Neural cell (in vitro differentiated cells): ENCODE results near the gene PAWR. TPM values are rescaled to one million over a fixed set of nuclear protein-coding genes. Genes with fewer than 3 reads are reported as not detected.

Experiments used
- H2AFZ ChIP-seq: fragments of 200-600, 300-800 bp; sonication (generic), shearing (Covaris generic); 2 replicates; pipeline ENCODE4 v1.6.0; 2014; ENCODE audit warnings: low read depth, mild to moderate bottlenecking, antibody characterized with exemption, low read length, moderate library complexity
- H3F3A ChIP-seq: fragments of 200-600 bp; shearing (Covaris generic); 2 replicates; pipeline ENCODE4 v1.6.1; 2016; ENCODE audit warnings: mild to moderate bottlenecking, moderate library complexity, mixed read lengths, antibody characterized with exemption, low read length; ENCODE audit not compliant: insufficient read depth, poor library complexity, severe bottlenecking
- H3K27ac ChIP-seq: fragments of 200-600, 300-800 bp; sonication (generic), shearing (Covaris generic); 2 replicates; pipeline ENCODE4 v1.5.1; 2014; ENCODE audit warnings: mild to moderate bottlenecking, low read length, moderate library complexity
- H3K27me3 ChIP-seq: fragments of 300-800, 200-600 bp; sonication (generic), shearing (Covaris generic); 2 replicates; pipeline ENCODE4 v1.6.0; 2014; ENCODE audit warnings: mild to moderate bottlenecking, low read depth, low read length, moderate library complexity; ENCODE audit not compliant: insufficient read depth
- H3K36me3 ChIP-seq: fragments of 300-800, 200-600 bp; sonication (generic), shearing (Covaris generic); 2 replicates; pipeline ENCODE4 v1.5.1; 2014; ENCODE audit warnings: mild to moderate bottlenecking, antibody characterized with exemption, low read length, moderate library complexity; ENCODE audit not compliant: insufficient read depth
- H3K4me2 ChIP-seq: fragments of 300-800, 200-600 bp; sonication (generic), shearing (Covaris generic); 2 replicates; pipeline ENCODE4 v1.6.0; 2014; ENCODE audit warnings: mild to moderate bottlenecking, low read length
- H3K4me3 ChIP-seq: fragments of 300-800, 200-600 bp; sonication (generic), shearing (Covaris generic); 2 replicates; pipeline ENCODE4 v1.5.1; 2014; ENCODE audit warnings: mild to moderate bottlenecking, low read length, moderate library complexity
- H3K79me2 ChIP-seq: fragments of 200-600 bp; shearing (Covaris generic); replicated peaks from 2 replicates; pipeline ENCODE4 v1.6.0; 2014; ENCODE audit warnings: mild to moderate bottlenecking, low read length, moderate library complexity; ENCODE audit not compliant: insufficient read depth
- H3K9ac ChIP-seq: fragments of 300-800, 200-600 bp; sonication (generic), shearing (Covaris generic); 2 replicates; pipeline ENCODE4 v1.6.1; 2016; ENCODE audit warnings: mild to moderate bottlenecking, low read length, mixed read lengths
- H3K9me2 ChIP-seq: fragments of 200-600 bp; shearing (Covaris generic); 2 replicates; pipeline ENCODE4 v1.6.1; 2016; ENCODE audit warnings: mild to moderate bottlenecking, low read length, mixed read lengths; ENCODE audit not compliant: insufficient read depth
- H3K9me3 ChIP-seq: fragments of 200-600, 300-800 bp; sonication (generic), shearing (Covaris generic); 2 replicates; pipeline ENCODE4 v1.6.1; 2016; ENCODE audit warnings: mild to moderate bottlenecking, mixed run types, low read length, moderate library complexity, mixed read lengths
- H4K20me1 ChIP-seq: fragments of 200-600 bp; shearing (Covaris generic); 2 replicates; pipeline ENCODE4 v1.6.1; 2016; ENCODE audit warnings: mild to moderate bottlenecking, mixed run types; ENCODE audit not compliant: insufficient read depth
- EP300 ChIP-seq: fragments of 450-650 bp; conservative IDR thresholded peaks from 2 replicates; pipeline ENCODE4 v1.6.1; 2014; ENCODE audit warnings: antibody characterized with exemption, mild to moderate bottlenecking, moderate library complexity; ENCODE audit not compliant: poor library complexity, severe bottlenecking
- EZH2 ChIP-seq: fragments of 200-600, 300-800 bp; shearing (Covaris generic), sonication (generic); IDR thresholded peaks from 2 replicates; pipeline ENCODE4 v1.6.1; 2014; ENCODE audit warnings: antibody characterized with exemption, low read length, borderline replicate concordance, mild to moderate bottlenecking; ENCODE audit not compliant: insufficient read depth, poor library complexity, severe bottlenecking
- MXI1 ChIP-seq: fragments of 450-650 bp; conservative IDR thresholded peaks from 2 replicates; pipeline ENCODE4 v1.6.1; 2014; ENCODE audit warnings: antibody characterized with exemption, mild to moderate bottlenecking; ENCODE audit not compliant: poor library complexity, severe bottlenecking
- POLR2AphosphoS5 ChIP-seq: IDR thresholded peaks from 2 replicates; pipeline ENCODE4 v1.6.1; 2012
- RAD21 ChIP-seq: fragments of 450-650 bp; conservative IDR thresholded peaks from 2 replicates; pipeline ENCODE4 v1.6.1; 2014; ENCODE audit warnings: antibody characterized with exemption, mild to moderate bottlenecking, moderate library complexity
- SMC3 ChIP-seq: fragments of 450-650 bp; conservative IDR thresholded peaks from 2 replicates; pipeline ENCODE4 v1.6.1; 2014; ENCODE audit warnings: antibody characterized with exemption, mild to moderate bottlenecking, moderate library complexity; ENCODE audit not compliant: poor library complexity
- TAF1 ChIP-seq: IDR thresholded peaks from 2 replicates; pipeline ENCODE4 v1.6.1; 2012; ENCODE audit warnings: low read depth
- polyA minus RNA-seq: library from RNA; depleted of rRNA, polyadenylated mRNA; stranded (reverse); fragments of >200 nt; gene quantifications from 2 replicates; pipeline ENCODE4 v1.2.3, GENCODE V29; 2014
- polyA plus RNA-seq: library from polyadenylated mRNA; depleted of rRNA; stranded (reverse); fragments of >200 nt; gene quantifications from 2 replicates; pipeline ENCODE4 v1.2.3, GENCODE V29; 2014
- TF ChIP-seq, protein P1 (sequence below): IDR thresholded peaks from 2 replicates; pipeline ENCODE4 v1.6.1; 2012; ENCODE audit warnings: borderline replicate concordance
- TF ChIP-seq, protein P2 (sequence below): fragments of 450-650 bp; IDR thresholded peaks from 2 replicates; pipeline ENCODE4 v1.5.1; 2014; ENCODE audit warnings: antibody characterized with exemption, mild to moderate bottlenecking, moderate library complexity; ENCODE audit not compliant: poor library complexity, severe bottlenecking

PAWR gene, protein sequence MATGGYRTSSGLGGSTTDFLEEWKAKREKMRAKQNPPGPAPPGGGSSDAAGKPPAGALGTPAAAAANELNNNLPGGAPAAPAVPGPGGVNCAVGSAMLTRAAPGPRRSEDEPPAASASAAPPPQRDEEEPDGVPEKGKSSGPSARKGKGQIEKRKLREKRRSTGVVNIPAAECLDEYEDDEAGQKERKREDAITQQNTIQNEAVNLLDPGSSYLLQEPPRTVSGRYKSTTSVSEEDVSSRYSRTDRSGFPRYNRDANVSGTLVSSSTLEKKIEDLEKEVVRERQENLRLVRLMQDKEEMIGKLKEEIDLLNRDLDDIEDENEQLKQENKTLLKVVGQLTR
- 5.8 and 13.4 TPM in 2 replicates for polyA plus RNA-seq
- 13.9 and 14.2 TPM in 2 replicates for polyA minus RNA-seq

DNA sequence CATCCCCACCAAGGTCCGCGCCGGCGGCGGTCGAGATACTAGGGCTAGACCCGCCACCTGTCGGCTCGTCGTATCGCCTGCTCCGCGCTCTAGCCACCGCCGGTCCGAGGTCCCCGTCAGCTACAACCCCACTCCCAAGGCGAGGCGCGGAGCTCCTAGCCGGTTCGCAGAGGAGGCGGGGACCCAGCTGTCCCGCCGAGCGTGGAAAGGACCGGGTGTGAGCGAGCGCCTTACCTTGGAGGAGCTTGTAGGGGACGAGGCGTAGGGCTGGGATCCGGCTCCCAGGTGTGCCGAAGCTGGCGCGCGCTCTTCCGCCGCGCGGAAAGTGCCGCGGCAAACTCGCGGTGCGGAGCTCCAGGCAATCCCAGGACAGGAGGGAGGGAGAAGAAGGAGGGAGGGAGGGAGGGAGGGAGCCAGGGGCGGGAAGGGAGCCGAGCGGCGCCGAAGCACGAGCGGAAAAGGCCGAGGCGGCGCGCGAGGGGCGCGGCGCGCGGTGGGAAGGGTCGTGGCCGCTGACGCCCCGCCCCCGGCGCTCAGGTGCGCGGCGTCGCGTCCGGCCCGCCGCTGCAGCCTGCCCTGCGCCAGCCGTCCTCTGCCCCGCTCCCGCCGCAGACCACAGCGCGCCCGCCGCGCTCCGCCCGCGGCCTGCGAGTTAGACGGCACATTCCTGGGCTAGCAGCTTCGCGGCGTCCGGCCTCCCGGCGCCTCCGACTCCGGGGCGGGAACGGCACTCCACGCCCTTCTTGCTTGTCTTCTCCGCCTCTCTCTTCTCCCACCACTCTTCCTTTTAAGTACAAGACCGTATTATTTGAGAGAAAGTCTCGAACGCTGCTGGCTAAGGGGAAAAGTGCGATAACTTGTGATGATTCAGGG lies at the start of gene PAWR:
PAWR (minus strand) TSS at position 327 of the 873 bp plus-strand sequence. CDS start 720 bp downstream, outside the sequence.
- peaks cover 21% of the 10 kb centered on the region for H3K79me2 ChIP-seq

DNA sequence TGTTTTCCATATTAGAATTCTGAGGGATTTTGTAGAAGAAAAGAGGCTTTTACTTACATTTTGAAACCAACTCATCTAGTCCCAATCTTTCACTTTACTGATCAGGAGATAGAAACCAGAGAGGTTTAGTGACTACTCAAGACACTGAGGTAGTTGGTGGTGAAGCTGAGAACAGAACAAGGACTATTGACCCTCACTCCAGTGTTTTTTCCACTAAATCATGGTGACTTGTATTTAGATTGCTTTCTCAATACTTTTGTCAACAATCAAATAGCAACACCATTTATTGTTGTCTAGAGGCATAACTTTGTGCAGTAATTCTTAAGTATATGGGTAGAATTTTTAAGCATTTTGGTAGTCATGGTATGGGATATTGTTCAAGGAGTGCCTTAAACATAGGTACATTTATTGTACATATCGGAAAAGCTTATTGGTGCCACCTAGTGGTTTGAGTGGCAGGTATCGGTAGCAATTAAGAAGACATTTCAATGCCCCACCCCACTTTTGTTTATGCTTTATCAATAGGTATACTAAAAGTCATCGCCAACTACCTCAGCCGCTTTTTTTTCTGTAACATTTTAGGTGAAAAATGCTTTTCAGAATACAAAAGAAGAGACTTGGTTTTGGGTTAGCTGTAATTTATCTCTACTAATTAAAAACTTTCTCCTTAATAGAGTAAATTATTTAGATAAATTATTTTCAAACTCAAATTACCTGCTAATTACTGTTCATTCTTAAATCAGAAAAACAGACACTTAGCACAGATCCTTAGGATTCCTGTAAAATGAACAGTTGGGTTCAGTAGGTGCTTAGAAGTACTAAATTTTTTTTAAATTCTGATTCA lies 47.3 kb upstream of the PAWR start:
- Histone ChIP-seq H3K4me2 (no peak overlapping the region), H3K27ac (no peak overlapping the region), H3K4me3 (no peak overlapping the region), H3K9me2 (no peaks in the 10 kb centered on the region), H3K9ac (no peak overlapping the region), H3K79me2 (no peaks in the 10 kb centered on the region), H3F3A (no peaks in the 10 kb centered on the region), H3K36me3 (no peaks in the 10 kb centered on the region), H4K20me1 (no peaks in the 10 kb centered on the region), H3K9me3 (no peaks in the 10 kb centered on the region), H2AFZ (no peak overlapping the region), H3K27me3 (no peaks in the 10 kb centered on the region)
- TF ChIP-seq TAF1 (no peak), SMC3 (peak; percentile 75), POLR2AphosphoS5 (no peak), EZH2 (no peak), MXI1 (no peak), RAD21 (peak; percentile 65), EP300 (no peak)
- TF ChIP-seq, protein P1, sequence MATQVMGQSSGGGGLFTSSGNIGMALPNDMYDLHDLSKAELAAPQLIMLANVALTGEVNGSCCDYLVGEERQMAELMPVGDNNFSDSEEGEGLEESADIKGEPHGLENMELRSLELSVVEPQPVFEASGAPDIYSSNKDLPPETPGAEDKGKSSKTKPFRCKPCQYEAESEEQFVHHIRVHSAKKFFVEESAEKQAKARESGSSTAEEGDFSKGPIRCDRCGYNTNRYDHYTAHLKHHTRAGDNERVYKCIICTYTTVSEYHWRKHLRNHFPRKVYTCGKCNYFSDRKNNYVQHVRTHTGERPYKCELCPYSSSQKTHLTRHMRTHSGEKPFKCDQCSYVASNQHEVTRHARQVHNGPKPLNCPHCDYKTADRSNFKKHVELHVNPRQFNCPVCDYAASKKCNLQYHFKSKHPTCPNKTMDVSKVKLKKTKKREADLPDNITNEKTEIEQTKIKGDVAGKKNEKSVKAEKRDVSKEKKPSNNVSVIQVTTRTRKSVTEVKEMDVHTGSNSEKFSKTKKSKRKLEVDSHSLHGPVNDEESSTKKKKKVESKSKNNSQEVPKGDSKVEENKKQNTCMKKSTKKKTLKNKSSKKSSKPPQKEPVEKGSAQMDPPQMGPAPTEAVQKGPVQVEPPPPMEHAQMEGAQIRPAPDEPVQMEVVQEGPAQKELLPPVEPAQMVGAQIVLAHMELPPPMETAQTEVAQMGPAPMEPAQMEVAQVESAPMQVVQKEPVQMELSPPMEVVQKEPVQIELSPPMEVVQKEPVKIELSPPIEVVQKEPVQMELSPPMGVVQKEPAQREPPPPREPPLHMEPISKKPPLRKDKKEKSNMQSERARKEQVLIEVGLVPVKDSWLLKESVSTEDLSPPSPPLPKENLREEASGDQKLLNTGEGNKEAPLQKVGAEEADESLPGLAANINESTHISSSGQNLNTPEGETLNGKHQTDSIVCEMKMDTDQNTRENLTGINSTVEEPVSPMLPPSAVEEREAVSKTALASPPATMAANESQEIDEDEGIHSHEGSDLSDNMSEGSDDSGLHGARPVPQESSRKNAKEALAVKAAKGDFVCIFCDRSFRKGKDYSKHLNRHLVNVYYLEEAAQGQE, result no peak
- TF ChIP-seq, protein P2, sequence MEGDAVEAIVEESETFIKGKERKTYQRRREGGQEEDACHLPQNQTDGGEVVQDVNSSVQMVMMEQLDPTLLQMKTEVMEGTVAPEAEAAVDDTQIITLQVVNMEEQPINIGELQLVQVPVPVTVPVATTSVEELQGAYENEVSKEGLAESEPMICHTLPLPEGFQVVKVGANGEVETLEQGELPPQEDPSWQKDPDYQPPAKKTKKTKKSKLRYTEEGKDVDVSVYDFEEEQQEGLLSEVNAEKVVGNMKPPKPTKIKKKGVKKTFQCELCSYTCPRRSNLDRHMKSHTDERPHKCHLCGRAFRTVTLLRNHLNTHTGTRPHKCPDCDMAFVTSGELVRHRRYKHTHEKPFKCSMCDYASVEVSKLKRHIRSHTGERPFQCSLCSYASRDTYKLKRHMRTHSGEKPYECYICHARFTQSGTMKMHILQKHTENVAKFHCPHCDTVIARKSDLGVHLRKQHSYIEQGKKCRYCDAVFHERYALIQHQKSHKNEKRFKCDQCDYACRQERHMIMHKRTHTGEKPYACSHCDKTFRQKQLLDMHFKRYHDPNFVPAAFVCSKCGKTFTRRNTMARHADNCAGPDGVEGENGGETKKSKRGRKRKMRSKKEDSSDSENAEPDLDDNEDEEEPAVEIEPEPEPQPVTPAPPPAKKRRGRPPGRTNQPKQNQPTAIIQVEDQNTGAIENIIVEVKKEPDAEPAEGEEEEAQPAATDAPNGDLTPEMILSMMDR, result peak; percentile 71

More for the DNA sequence above, at the start of gene PAWR:
- peaks cover 13% of the 10 kb centered on the region for H3K27me3 ChIP-seq
- no peaks in the 10 kb centered on the region for H3K9me3 ChIP-seq
- H2AFZ ChIP-seq, result peak within 1 kb of the TSS; percentile 10
- no peaks in the 10 kb centered on the region for H3K36me3 ChIP-seq
- H3K9ac ChIP-seq, result peak within 1 kb of the TSS; percentile 57
- no peak for TF ChIP-seq TAF1
- peak; percentile 53 for TF ChIP-seq POLR2AphosphoS5
- peak; percentile 66 for TF ChIP-seq MXI1
- TF ChIP-seq SMC3, result no peak
- TF ChIP-seq, protein P1, result peak; percentile 26
- H4K20me1 ChIP-seq, result no peaks in the 10 kb centered on the region
- H3K4me3 ChIP-seq, result peak within 1 kb of the TSS; percentile 93
- H3K4me2 ChIP-seq, result peak within 1 kb of the TSS; percentile 57
- no peak within 1 kb of the TSS for H3K27ac ChIP-seq
- H3F3A ChIP-seq, result no peaks in the 10 kb centered on the region
- H3K9me2 ChIP-seq, result no peaks in the 10 kb centered on the region
